Epithelial cell of prostate (primary cell): ENCODE measurements around the gene PRR23E.
A peak's percentile ranks its signal among the peaks of the same experiment; 100 is the strongest.

Source experiments
- DNase-seq: peaks from one replicate; pipeline ENCODE4 v3.0.0-alpha.2; 2011; ENCODE audit warnings: low read depth, low spot score
- H3K27ac ChIP-seq: fragments of 450-650 bp; 2 replicates; pipeline ENCODE4 v1.5.1; 2017; ENCODE audit warnings: mild to moderate bottlenecking

The PRR23E gene

GRCh38 chr3:127221037-127221436, 28.1 kb downstream of the PRR23E start:
- no peak for DNase-seq
- no peak overlapping the region for H3K27ac ChIP-seq

- DNase-seq: no peak
Measured at GRCh38 chr3:127221446-127222035, 28.6 kb downstream of the PRR23E start.

DNA sequence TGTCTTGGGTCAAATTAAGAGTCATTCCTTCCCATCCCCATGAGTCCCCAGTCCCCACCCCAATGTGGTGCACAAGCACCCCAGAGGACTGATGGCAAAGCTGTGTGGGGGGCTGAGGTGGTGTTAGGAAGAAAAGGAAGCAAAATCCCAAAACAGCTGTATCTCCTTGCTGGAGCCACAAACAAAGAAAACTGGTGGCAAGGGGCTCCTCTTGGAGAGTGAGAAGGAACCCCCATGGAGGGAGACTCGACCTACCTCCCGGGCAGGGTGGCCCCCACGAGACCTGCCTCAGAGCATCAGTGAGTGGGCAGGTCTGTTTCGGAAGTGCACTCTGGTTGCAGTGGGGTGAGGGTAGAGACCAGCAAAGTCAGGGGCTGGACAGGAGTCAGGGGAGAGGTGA, 29.2 kb downstream of the PRR23E start:
- no peak for DNase-seq
- H3K27ac ChIP-seq: no peak overlapping the region

More at GRCh38 chr3:127221446-127222035, 28.6 kb downstream of the PRR23E start:
- no peak overlapping the region for H3K27ac ChIP-seq

DNA sequence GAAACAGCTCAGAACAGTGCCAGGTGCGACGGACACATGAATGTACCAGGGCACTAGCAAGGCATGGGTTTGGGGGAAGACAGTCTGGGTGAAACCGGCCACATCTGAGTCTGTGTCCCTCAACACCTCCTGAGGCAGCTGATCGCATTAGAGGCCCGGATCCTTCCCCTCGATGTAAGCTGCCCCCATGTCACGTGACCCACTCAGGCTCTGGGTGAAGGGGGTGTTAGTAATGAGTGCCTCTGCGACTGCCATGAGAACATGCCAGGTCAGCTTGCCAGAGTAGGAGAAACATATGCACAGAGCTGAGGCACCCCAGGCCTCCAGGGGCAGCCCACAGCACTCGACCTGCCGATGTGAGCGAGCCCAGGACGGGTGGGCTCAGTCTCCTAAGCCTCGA, 29.7 kb downstream of the PRR23E start:
- H3K27ac ChIP-seq: no peak overlapping the region
- DNase-seq: no peak

DNA sequence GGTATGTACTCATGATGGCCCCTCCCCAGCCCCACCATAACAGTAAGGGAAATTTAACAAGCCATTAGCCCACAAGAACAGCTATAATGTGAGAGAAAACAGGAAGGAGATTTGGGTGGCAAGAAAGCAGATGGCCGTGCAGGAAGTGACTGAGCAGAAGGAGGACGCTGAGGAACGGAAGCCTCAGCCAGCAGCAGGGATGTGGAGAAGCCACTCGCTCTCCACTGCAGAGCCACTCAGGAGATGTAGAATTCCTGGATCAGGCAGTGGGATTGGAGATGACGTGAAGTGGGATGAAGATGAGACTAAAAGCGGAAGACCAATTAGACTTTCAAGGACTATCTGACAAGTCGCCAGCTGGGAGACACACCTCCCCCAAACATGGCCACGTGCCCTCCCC, 31.2 kb downstream of the PRR23E start:
- no peak for DNase-seq
- no peak overlapping the region for H3K27ac ChIP-seq

- DNase-seq: no peak
- peak overlapping the region; percentile 76 for H3K27ac ChIP-seq
Measured at GRCh38 chr3:127226457-127226856, 33.5 kb downstream of the PRR23E start.

DNA sequence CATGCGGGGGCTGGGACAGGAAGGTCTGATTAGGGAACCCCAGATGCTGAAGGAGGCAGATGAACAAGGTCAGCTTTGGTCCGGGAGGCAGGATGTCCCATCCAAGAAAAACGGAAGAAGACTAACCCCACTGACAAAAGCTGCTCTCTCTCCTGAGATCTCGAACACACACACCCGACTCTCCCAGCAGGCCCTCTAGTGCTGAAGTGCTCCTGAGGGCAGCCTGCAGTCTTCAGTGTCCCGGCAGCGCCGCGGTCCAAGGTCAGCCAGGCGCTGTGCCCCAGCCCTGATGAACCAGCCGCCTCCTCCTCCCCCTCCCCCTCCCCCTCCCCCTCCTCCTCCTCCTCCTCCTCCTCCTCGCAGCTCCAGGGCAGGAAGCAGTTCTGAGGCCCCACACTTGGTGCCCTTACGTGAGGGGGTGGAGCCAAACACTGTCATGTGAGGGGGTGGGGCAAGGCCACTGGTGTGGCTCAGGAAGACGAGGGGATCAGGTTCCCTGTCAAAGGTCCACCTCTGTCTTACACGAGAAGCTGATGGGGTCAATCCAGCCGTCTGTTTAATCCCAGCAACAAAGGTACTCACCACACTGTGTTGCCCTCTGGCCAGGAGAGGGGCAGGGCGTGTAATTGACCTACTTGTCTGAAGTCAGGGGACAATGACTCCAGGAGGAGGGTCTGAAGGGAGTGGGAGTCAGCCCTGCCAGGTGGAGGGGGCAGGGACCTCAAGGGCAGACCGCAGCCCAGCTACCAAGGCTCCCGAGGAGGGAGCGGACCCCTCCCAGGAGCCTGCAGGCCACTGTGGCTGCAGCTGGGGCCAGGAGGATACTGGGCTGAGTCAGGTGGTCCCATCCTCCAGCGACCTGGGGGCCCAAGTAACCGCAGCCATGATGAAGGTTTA, 34.3 kb downstream of the PRR23E start:
- no peak for DNase-seq
- H3K27ac ChIP-seq: peak overlapping the region; percentile 76

DNA sequence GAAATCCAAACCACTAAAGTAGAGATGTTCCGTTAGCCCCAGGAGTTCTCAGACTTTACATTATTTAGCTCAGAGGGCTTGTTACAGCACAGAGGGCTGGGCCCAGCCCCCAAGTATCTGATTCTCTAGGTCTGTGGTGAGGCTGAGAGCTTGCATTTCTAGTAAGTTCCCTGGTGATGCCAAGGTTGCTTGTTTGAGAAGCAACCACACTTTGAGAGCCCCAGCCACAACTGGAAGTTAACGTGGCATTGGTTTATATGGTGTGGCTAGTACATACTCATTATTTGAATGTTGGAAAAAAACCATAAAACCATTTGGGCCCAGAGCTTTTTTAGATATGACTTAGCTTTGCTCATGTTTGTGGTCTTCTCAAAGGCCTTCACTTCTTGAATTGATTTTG, 35.9 kb downstream of the PRR23E start:
- no peak for DNase-seq
- H3K27ac ChIP-seq: no peak overlapping the region

DNA sequence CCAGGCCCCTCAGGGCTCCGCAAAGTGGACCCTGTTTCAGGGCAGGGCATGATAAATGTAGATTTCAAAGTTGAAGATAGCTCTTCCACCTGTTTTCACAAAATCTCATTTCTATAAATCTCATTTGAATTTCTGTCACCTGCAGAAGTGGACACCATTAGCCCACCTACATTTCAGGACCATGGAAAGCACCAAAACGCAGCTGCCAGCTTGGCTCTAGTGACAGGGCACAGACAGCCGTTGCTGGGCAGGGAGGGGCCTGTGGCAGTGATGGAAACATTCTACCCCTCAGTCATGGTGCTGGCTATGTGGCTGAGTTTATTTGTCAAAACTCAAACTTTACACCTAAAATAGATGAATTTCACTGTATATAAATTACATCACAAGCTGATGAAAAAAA, 40.4 kb downstream of the PRR23E start:
- DNase-seq: no peak

GRCh38 chr3:127234778-127235177, 41.8 kb downstream of the PRR23E start:
- H3K27ac ChIP-seq: peak overlapping the region; percentile 55
- DNase-seq: peak; percentile 8

More for the DNA sequence above, 40.4 kb downstream of the PRR23E start:
- no peak overlapping the region for H3K27ac ChIP-seq

DNA sequence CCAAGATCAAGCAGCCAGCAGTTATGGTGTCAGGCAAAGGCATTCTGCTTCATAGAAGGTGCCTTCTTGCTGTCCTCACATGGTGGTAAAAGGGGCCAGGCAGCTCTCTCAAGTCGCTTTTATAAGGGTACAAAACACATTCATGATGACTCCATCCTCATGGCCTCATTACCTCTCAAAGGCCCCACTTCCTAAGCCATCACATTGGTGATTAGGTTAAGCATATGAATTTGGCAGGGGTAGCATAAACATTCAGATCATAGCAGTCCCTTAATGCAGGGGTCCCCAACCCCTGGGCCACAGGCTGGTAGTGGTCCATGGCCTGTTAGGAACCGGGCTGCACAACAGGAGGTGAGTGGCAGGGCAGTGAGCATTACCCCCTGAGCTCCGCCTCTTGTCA, 42.8 kb downstream of the PRR23E start:
- DNase-seq: no peak

GRCh38 chr3:127237835-127238234, 44.9 kb downstream of the PRR23E start:
- DNase-seq: no peak
- no peak overlapping the region for H3K27ac ChIP-seq

More for the DNA sequence above, 42.8 kb downstream of the PRR23E start:
- no peak overlapping the region for H3K27ac ChIP-seq

DNA sequence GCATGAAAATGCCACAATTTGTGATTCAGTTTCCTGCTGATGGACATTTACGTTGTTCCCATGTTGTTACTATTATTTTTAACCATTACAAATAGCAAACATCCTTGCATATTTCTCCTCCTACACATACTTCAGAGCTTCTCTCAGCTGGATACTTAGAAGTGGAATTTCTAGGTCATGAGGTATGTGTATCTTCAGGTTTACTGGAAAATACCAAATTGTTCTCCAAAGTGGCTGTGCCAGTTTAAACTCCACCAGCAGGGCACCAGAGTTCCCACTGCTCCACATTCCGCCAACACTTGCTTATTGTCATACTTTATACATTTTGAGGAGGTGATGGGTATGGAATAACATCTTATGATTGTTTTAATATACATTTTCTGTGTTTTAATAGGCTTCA, 45.7 kb downstream of the PRR23E start:
- no peak overlapping the region for H3K27ac ChIP-seq
- no peak for DNase-seq

GRCh38 chr3:127247292-127247691, 54.4 kb downstream of the PRR23E start:
- H3K27ac ChIP-seq: no peak overlapping the region
- no peak for DNase-seq
